Endothelial cell of umbilical vein (primary cell): ENCODE results near the gene C12orf60. TPM values are rescaled to one million over a fixed set of nuclear protein-coding genes. Genes with fewer than 3 reads are reported as not detected.

Source experiments
- BruUV-seq: library from RNA; stranded (reverse); fragments of 400-500 nt; replicated peaks from 2 replicates; lab custom pipeline; 2021; lab: Mats Ljungman, UMichigan
- CTCF ChIA-PET: fragments of 300-600, 350-600 bp; sonication (Branson Sonifier 250); formaldehyde crosslinking; loops from one replicate; lab custom pipeline; 2021; ENCODE audit warnings: antibody characterized with exemption, inconsistent platforms; lab: Charles Lee
- POLR2A ChIA-PET: fragments of 300-600, 350-600 bp; sonication (Branson Sonifier 250); formaldehyde crosslinking; loops from one replicate; lab custom pipeline; 2021; ENCODE audit warnings: antibody characterized with exemption, inconsistent platforms; lab: Charles Lee
- DNase-seq: peaks from one replicate; pipeline ENCODE4 v3.0.0-alpha.2; 2011; ENCODE audit warnings: low read depth, low spot score
- FAIRE-seq: peaks from 2 replicates; lab custom pipeline; 2011; peaks lifted over from hg19 to GRCh38; lab: Jason Lieb, UNC
- H2AFZ ChIP-seq: 2 replicates; pipeline ENCODE4 v1.6.0; 2012; ENCODE audit warnings: low read depth, low read length, control low read depth, inconsistent platforms
- H3K27ac ChIP-seq: 2 replicates; pipeline ENCODE4 v1.5.1; 2011; ENCODE audit warnings: low read depth, mild to moderate bottlenecking, control low read depth, low read length, moderate library complexity; ENCODE audit not compliant: insufficient read depth
- H3K27me3 ChIP-seq, 2 experiments: 2 replicates each; pipeline versions ENCODE4 v1.6.0 to v1.6.1; 2011; ENCODE audit warnings: low read length in 2 of 2, mixed read lengths in 1 of 2; ENCODE audit not compliant: control insufficient read depth in 2 of 2, insufficient read depth in 2 of 2
- H3K36me3 ChIP-seq, 2 experiments: 2 replicates in 1 of 2; 3 replicates in 1 of 2; pipeline ENCODE4 v1.5.1; 2011; ENCODE audit warnings: low read length in 2 of 2, mild to moderate bottlenecking in 1 of 2, moderate library complexity in 1 of 2; ENCODE audit not compliant: control insufficient read depth in 2 of 2, insufficient read depth in 2 of 2; ENCODE audit errors: extremely low read depth in 1 of 2
- H3K4me1 ChIP-seq: 3 replicates; pipeline ENCODE4 v1.5.1; 2011; ENCODE audit warnings: mild to moderate bottlenecking, low read length; ENCODE audit not compliant: control insufficient read depth, insufficient read depth; ENCODE audit errors: extremely low read depth
- H3K4me2 ChIP-seq: 2 replicates; pipeline ENCODE4 v1.6.1; 2011; ENCODE audit warnings: low read length, control low read depth, mixed read lengths; ENCODE audit not compliant: insufficient read depth
- H3K4me3 ChIP-seq, 3 experiments: fragments of 200-600 bp in 1 of 3; sonication (generic), shearing (Covaris generic) in 1 of 3; replicated peaks in 1 of 3; 2 replicates each; pipeline ENCODE4 v1.5.1; 2011 to 2016; ENCODE audit warnings: control low read depth in 3 of 3, low read length in 3 of 3, mild to moderate bottlenecking in 2 of 3, inconsistent platforms in 1 of 3, low read depth in 1 of 3, moderate library complexity in 1 of 3; ENCODE audit not compliant: insufficient read depth in 1 of 3
- H3K79me2 ChIP-seq: 2 replicates; pipeline ENCODE4 v1.6.0; 2012; ENCODE audit warnings: low read length, inconsistent platforms; ENCODE audit not compliant: control insufficient read depth, insufficient read depth
- H3K9ac ChIP-seq: replicated peaks from 2 replicates; pipeline ENCODE3; 2011; ENCODE audit warnings: low read length, control low read depth; ENCODE audit not compliant: insufficient read depth; ENCODE audit errors: extremely low read depth
- H3K9me1 ChIP-seq: replicated peaks from 3 replicates; pipeline ENCODE4 v1.6.0; 2011; ENCODE audit warnings: mild to moderate bottlenecking, low read length; ENCODE audit not compliant: control insufficient read depth, insufficient read depth; ENCODE audit errors: extremely low read depth
- H3K9me3 ChIP-seq: replicated peaks from 2 replicates; pipeline ENCODE4 v1.5.1; 2012; ENCODE audit warnings: low read length, inconsistent platforms; ENCODE audit not compliant: control insufficient read depth, insufficient read depth
- H4K20me1 ChIP-seq: replicated peaks from 2 replicates; pipeline ENCODE3; 2011; ENCODE audit warnings: mild to moderate bottlenecking, low read length; ENCODE audit not compliant: control insufficient read depth, insufficient read depth; ENCODE audit errors: extremely low read depth
- EZH2 ChIP-seq: IDR thresholded peaks from 2 replicates; pipeline ENCODE4 v1.6.1; 2012; ENCODE audit warnings: borderline replicate concordance, low read depth, mild to moderate bottlenecking, moderate library complexity, low read length, inconsistent platforms; ENCODE audit not compliant: severe bottlenecking
- FOS ChIP-seq: IDR thresholded peaks from 2 replicates; pipeline ENCODE4 v1.6.1; 2011; ENCODE audit warnings: mild to moderate bottlenecking, low read length, moderate library complexity, borderline replicate concordance; ENCODE audit not compliant: insufficient read depth
- GATA2 ChIP-seq: IDR thresholded peaks from 2 replicates; pipeline ENCODE4 v1.7.0; 2011; ENCODE audit warnings: low read depth, mild to moderate bottlenecking, moderate library complexity, mixed read lengths, low read length; ENCODE audit not compliant: insufficient read length, insufficient read depth
- JUN ChIP-seq: IDR thresholded peaks from 2 replicates; pipeline ENCODE4 v1.6.1; 2011; ENCODE audit warnings: borderline replicate concordance, low read depth; ENCODE audit not compliant: insufficient read length, insufficient read depth
- MYC ChIP-seq: IDR thresholded peaks from one replicate; pipeline ENCODE4 v1.6.1; 2011; ENCODE audit warnings: mild to moderate bottlenecking, low read depth, low read length
- POLR2A ChIP-seq: IDR thresholded peaks from 2 replicates; pipeline ENCODE4 v1.6.1; 2012; ENCODE audit warnings: low read depth, mild to moderate bottlenecking, control low read depth, low read length
- POLR2AphosphoS5 ChIP-seq: IDR thresholded peaks from 2 replicates; pipeline ENCODE4 v1.6.1; 2012; ENCODE audit warnings: low read depth, mild to moderate bottlenecking, control low read depth, low read length, moderate library complexity; ENCODE audit not compliant: insufficient read depth
- dilution Hi-C: fragments of 300-500 bp; cut with MboI; formaldehyde crosslinking; loops from one replicate; pipeline ENCODE4 v1.15.0; 2019; ENCODE audit warnings: low sequenced_read_pairs; ENCODE audit not compliant: extremely low pct_ligation_motif_present
- intact Hi-C: fragments of 100-400 bp; cut with micrococcal nuclease; formaldehyde crosslinking; loops from one replicate; pipeline ENCODE4 v1.10.0; 2022
- polyA plus RNA-seq, 4 experiments: library from polyadenylated mRNA; depleted of rRNA in 3 of 4; stranded (reverse) in 3 of 4; unstranded in 1 of 4; fragments of >200 nt; gene quantifications; 2 replicates each; pipeline versions ENCODE4 v1.2.1 to v1.2.3, GENCODE V29; 2011 to 2012; ENCODE audit warnings: missing spikeins in 1 of 4
- total RNA-seq: library from RNA; stranded (reverse); gene quantifications from 2 replicates; pipeline ENCODE4 v1.2.3, GENCODE V29; 2021
- TF ChIP-seq, protein P1 (sequence below), 2 donors: IDR thresholded peaks; 1 replicate in 1 of 2; 2 replicates in 1 of 2; pipeline ENCODE4 v1.5.1; 2011; ENCODE audit warnings: low read length in 2 of 2, mild to moderate bottlenecking in 2 of 2, moderate library complexity in 2 of 2, control low read depth in 1 of 2, inconsistent platforms in 1 of 2, low read depth in 1 of 2; ENCODE audit not compliant: insufficient read depth in 1 of 2; ENCODE audit errors: extremely low read depth in 1 of 2
- TF ChIP-seq, protein P2 (sequence below): IDR thresholded peaks from 2 replicates; pipeline ENCODE4 v1.6.1; 2011; ENCODE audit not compliant: insufficient read depth, insufficient read length

C12orf60 gene
- total and polyA plus RNA-seq, 2 donors (not counting 3 experiments of a cell fraction or from before 2014, with no cell fraction given) = 0.52 to 1.3 TPM

- peak overlapping the region; percentile 86 for H3K9ac ChIP-seq
- H3K9me1 ChIP-seq = no peaks in the 10 kb centered on the region
- H3K4me1 ChIP-seq = peaks cover 61% of the 10 kb centered on the region
- FAIRE-seq = peak; percentile 42
- no peaks in the 10 kb centered on the region for H3K9me3 ChIP-seq
- POLR2A ChIA-PET = no interaction called here
- CTCF ChIA-PET = interaction anchor here (0.7 to 3.1 kb wide), 4 partner anchors 31 to 154 kb away, joined by 3 to 17 read pairs (median 8); partner anchors contain the start of gene MGP
- peak; percentile 93 for DNase-seq
- H3K27me3 ChIP-seq = no peaks in the 10 kb centered on the region
- intact Hi-C loops = no loop called here
- H3K4me2 ChIP-seq = peak overlapping the region; percentile 98
- peaks cover 18% of the 10 kb centered on the region for H3K79me2 ChIP-seq
- no TSS peak for BruUV-seq
- H3K27ac ChIP-seq = peak overlapping the region; percentile 60
- peak overlapping the region; percentile 22 to 85 (median 49) for H3K4me3 ChIP-seq
- TF ChIP-seq POLR2A = peak; percentile 8
- TF ChIP-seq MYC = no peak
- TF ChIP-seq FOS = peak; percentile 32
- TF ChIP-seq GATA2 = no peak
- TF ChIP-seq POLR2AphosphoS5 = peak; percentile 43
- peak; percentile 54 for TF ChIP-seq JUN
- H3K36me3 ChIP-seq = peaks cover 0 to 6% of the 10 kb centered on the region in 2 experiments
- dilution Hi-C loops = no loop called here
- no peak overlapping the region for H2AFZ ChIP-seq
- no peaks in the 10 kb centered on the region for H4K20me1 ChIP-seq
Observed at GRCh38 chr12:14841761-14842160, 38.3 kb downstream of the C12orf60 start.

- peaks cover 0 to 6% of the 10 kb centered on the region in 2 experiments for H3K36me3 ChIP-seq
- DNase-seq (no peak), FAIRE-seq (no peak)
- no peaks in the 10 kb centered on the region for H3K9me1 ChIP-seq
- H3K9me3 ChIP-seq = no peaks in the 10 kb centered on the region
- CTCF ChIA-PET = interaction anchor here (2.4 to 3.1 kb wide), 2 partner anchors 31 to 153 kb away, joined by 14 to 17 read pairs; no protein-coding TSS in a partner anchor
- H3K4me3 ChIP-seq = peak overlapping the region; percentile 22 to 85 (median 49)
- peak overlapping the region; percentile 60 for H3K27ac ChIP-seq
- H3K79me2 ChIP-seq = peaks cover 18% of the 10 kb centered on the region
- no peaks in the 10 kb centered on the region for H4K20me1 ChIP-seq
- POLR2A ChIA-PET = no interaction called here
- H2AFZ ChIP-seq = no peak overlapping the region
- TF ChIP-seq FOS (no peak), POLR2AphosphoS5 (no peak), EZH2 (no peak), GATA2 (no peak), MYC (no peak), POLR2A (no peak), JUN (no peak)
- TF ChIP-seq, protein P1, sequence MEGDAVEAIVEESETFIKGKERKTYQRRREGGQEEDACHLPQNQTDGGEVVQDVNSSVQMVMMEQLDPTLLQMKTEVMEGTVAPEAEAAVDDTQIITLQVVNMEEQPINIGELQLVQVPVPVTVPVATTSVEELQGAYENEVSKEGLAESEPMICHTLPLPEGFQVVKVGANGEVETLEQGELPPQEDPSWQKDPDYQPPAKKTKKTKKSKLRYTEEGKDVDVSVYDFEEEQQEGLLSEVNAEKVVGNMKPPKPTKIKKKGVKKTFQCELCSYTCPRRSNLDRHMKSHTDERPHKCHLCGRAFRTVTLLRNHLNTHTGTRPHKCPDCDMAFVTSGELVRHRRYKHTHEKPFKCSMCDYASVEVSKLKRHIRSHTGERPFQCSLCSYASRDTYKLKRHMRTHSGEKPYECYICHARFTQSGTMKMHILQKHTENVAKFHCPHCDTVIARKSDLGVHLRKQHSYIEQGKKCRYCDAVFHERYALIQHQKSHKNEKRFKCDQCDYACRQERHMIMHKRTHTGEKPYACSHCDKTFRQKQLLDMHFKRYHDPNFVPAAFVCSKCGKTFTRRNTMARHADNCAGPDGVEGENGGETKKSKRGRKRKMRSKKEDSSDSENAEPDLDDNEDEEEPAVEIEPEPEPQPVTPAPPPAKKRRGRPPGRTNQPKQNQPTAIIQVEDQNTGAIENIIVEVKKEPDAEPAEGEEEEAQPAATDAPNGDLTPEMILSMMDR (IDR thresholded peaks at IDR 0.05; ENCODE audit: extremely low read depth in 1 of 2, insufficient read depth in 1 of 2, low read depth in 1 of 2, low read length in 2 of 2) = no peak
- TF ChIP-seq, protein P2, sequence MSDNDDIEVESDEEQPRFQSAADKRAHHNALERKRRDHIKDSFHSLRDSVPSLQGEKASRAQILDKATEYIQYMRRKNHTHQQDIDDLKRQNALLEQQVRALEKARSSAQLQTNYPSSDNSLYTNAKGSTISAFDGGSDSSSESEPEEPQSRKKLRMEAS = no peak
- H3K9ac ChIP-seq = peak overlapping the region; percentile 86
- dilution Hi-C loops (no loop called here), intact Hi-C loops (no loop called here)
- no peaks in the 10 kb centered on the region for H3K27me3 ChIP-seq
- H3K4me1 ChIP-seq = peaks cover 61% of the 10 kb centered on the region
- no TSS peak for BruUV-seq
- peak overlapping the region; percentile 98 for H3K4me2 ChIP-seq
Observed at GRCh38 chr12:14842315-14842714, 38.8 kb downstream of the C12orf60 start.
